IMR-90 (cell line): Measurements from ENCODE around the gene EBF3. TPM values are rescaled to one million over a fixed set of nuclear protein-coding genes. Genes with fewer than 3 reads are reported as not detected.

ENCODE experiments used
- ATAC-seq: fragments of 200-7000 bp; cut with Tn5 transposase; 2 replicates; pipeline ENCODE4 v1.9.1; 2020; ENCODE audit warnings: low read depth, mild to moderate bottlenecking, moderate library complexity
- BruUV-seq: library from RNA; stranded (reverse); fragments of 400-500 nt; replicated peaks from 2 replicates; lab custom pipeline; 2021; lab: Mats Ljungman, UMichigan
- CTCF ChIA-PET: fragments of 300-600 bp; formaldehyde crosslinking; extraction: SDS; loops from one replicate; lab custom pipeline; 2021; ENCODE audit warnings: antibody characterized with exemption; lab: Yijun Ruan, JAX
- POLR2A ChIA-PET: fragments of 300-600 bp; sonication (Branson Sonifier 250); formaldehyde crosslinking; loops from one replicate; lab custom pipeline; 2022; ENCODE audit warnings: antibody characterized with exemption; ENCODE audit not compliant: unreplicated experiment; lab: Charles Lee
- DNase-seq: peaks from one replicate; pipeline ENCODE4 v3.0.0; 2013
- H2AFZ ChIP-seq: replicated peaks from 2 replicates; pipeline ENCODE3; 2013; ENCODE audit warnings: low read length, mild to moderate bottlenecking; ENCODE audit not compliant: poor library complexity
- H2AK5ac ChIP-seq: 2 replicates; pipeline ENCODE4 v1.6.1; 2013; ENCODE audit warnings: low read depth, low read length, inconsistent platforms
- H2AK9ac ChIP-seq: replicated peaks from 2 replicates; pipeline ENCODE3; 2013; ENCODE audit warnings: mild to moderate bottlenecking, low read depth, low read length, moderate library complexity; ENCODE audit not compliant: poor library complexity
- H2BK120ac ChIP-seq: 2 replicates; pipeline ENCODE4 v1.6.1; 2013; ENCODE audit warnings: low read depth, low read length, inconsistent platforms
- H2BK15ac ChIP-seq: 3 replicates; pipeline ENCODE4 v1.6.1; 2013; ENCODE audit warnings: low read depth, low read length, inconsistent platforms
- H2BK20ac ChIP-seq: 2 replicates; pipeline ENCODE4 v1.6.1; 2013; ENCODE audit warnings: low read depth, mild to moderate bottlenecking, inconsistent platforms, low read length, moderate library complexity
- H2BK5ac ChIP-seq: 2 replicates; pipeline ENCODE4 v1.6.1; 2013; ENCODE audit warnings: mild to moderate bottlenecking, low read depth, low read length, inconsistent platforms; ENCODE audit not compliant: poor library complexity, severe bottlenecking
- H3K14ac ChIP-seq: replicated peaks from 2 replicates; pipeline ENCODE4 v1.6.1; 2013; ENCODE audit warnings: low read depth, low read length, inconsistent platforms
- H3K18ac ChIP-seq: 2 replicates; pipeline ENCODE4 v1.6.1; 2013; ENCODE audit warnings: low read depth, low read length, control low read depth
- H3K23ac ChIP-seq: 2 replicates; pipeline ENCODE4 v1.6.1; 2013; ENCODE audit warnings: low read depth, low read length, inconsistent platforms
- H3K27ac ChIP-seq: 2 replicates; pipeline ENCODE4 v1.5.1; 2013; ENCODE audit warnings: mild to moderate bottlenecking, control low read depth, low read length; ENCODE audit not compliant: insufficient read depth
- H3K27me3 ChIP-seq: 2 replicates; pipeline ENCODE4 v1.6.1; 2013; ENCODE audit warnings: low read length; ENCODE audit not compliant: control insufficient read depth, insufficient read depth
- H3K36me3 ChIP-seq: 2 replicates; pipeline ENCODE4 v1.6.1; 2013; ENCODE audit warnings: low read length, mixed read lengths; ENCODE audit not compliant: control insufficient read depth, insufficient read depth
- H3K4ac ChIP-seq: 2 replicates; pipeline ENCODE4 v1.6.1; 2013; ENCODE audit warnings: low read depth, low read length, inconsistent platforms
- H3K4me1 ChIP-seq: 2 replicates; pipeline ENCODE4 v1.6.1; 2013; ENCODE audit warnings: low read length, mixed read lengths; ENCODE audit not compliant: control insufficient read depth, insufficient read depth
- H3K4me2 ChIP-seq: 2 replicates; pipeline ENCODE4 v1.6.1; 2013; ENCODE audit warnings: low read depth, mild to moderate bottlenecking, control low read depth, low read length, moderate library complexity
- H3K4me3 ChIP-seq: 2 replicates; pipeline ENCODE4 v1.5.1; 2013; ENCODE audit warnings: low read depth, mild to moderate bottlenecking, control low read depth, low read length, moderate library complexity; ENCODE audit not compliant: insufficient read depth
- H3K56ac ChIP-seq: 2 replicates; pipeline ENCODE4 v1.6.1; 2013; ENCODE audit warnings: low read length, inconsistent platforms; ENCODE audit not compliant: insufficient read depth; ENCODE audit errors: extremely low read depth
- H3K79me1 ChIP-seq, 2 experiments: 2 replicates each; pipeline ENCODE4 v1.6.1; 2013; ENCODE audit warnings: low read length in 2 of 2, inconsistent platforms in 1 of 2, low read depth in 1 of 2
- H3K9ac ChIP-seq: 2 replicates; pipeline ENCODE4 v1.6.1; 2013; ENCODE audit warnings: low read depth, low read length, control low read depth
- H3K9me1 ChIP-seq: 2 replicates; pipeline ENCODE4 v1.6.1; 2013; ENCODE audit warnings: low read length, inconsistent platforms; ENCODE audit not compliant: insufficient read depth
- H3K9me3 ChIP-seq: 2 replicates; pipeline ENCODE4 v1.6.1; 2013; ENCODE audit warnings: low read length; ENCODE audit not compliant: control insufficient read depth, insufficient read depth
- H4K20me1 ChIP-seq: 2 replicates; pipeline ENCODE4 v1.6.1; 2013; ENCODE audit warnings: low read length, inconsistent platforms; ENCODE audit not compliant: insufficient read depth
- H4K5ac ChIP-seq: 2 replicates; pipeline ENCODE4 v1.6.1; 2013; ENCODE audit warnings: mild to moderate bottlenecking, low read depth, low read length, control low read depth
- H4K8ac ChIP-seq, 2 experiments: 2 replicates each; pipeline ENCODE4 v1.6.1; 2013; ENCODE audit warnings: low read depth in 2 of 2, low read length in 2 of 2, control low read depth in 1 of 2, inconsistent platforms in 1 of 2
- H4K91ac ChIP-seq: 2 replicates; pipeline ENCODE4 v1.6.1; 2013; ENCODE audit warnings: low read depth, low read length, inconsistent platforms; ENCODE audit not compliant: insufficient read depth
- BHLHE40 ChIP-seq: fragments of 150-350 bp; IDR thresholded peaks from 2 replicates; pipeline ENCODE4 v1.6.1; 2016; ENCODE audit warnings: mild to moderate bottlenecking, low read depth, low read length
- CEBPB ChIP-seq: IDR thresholded peaks from 2 replicates; pipeline ENCODE4 v1.6.1; 2012; ENCODE audit warnings: low read depth, low read length, improper control_type of control experiment
- CHD1 ChIP-seq: IDR thresholded peaks from 2 replicates; pipeline ENCODE4 v1.6.1; 2012; ENCODE audit warnings: low read depth, low read length, improper control_type of control experiment
- CTCF ChIP-seq: conservative IDR thresholded peaks from 2 replicates; pipeline ENCODE4 v1.5.1; 2012; ENCODE audit warnings: mild to moderate bottlenecking, low read depth, low read length, improper control_type of control experiment
- ELK1 ChIP-seq: fragments of 150-350 bp; IDR thresholded peaks from 2 replicates; pipeline ENCODE4 v1.6.1; 2016; ENCODE audit warnings: low read depth, mild to moderate bottlenecking, low read length, moderate library complexity, borderline replicate concordance
- FOS ChIP-seq: fragments of 150-350 bp; IDR thresholded peaks from 2 replicates; pipeline ENCODE4 v1.6.1; 2016; ENCODE audit warnings: low read depth, low read length
- MAFK ChIP-seq: IDR thresholded peaks from 2 replicates; pipeline ENCODE4 v1.6.1; 2012; ENCODE audit warnings: low read depth, low read length, improper control_type of control experiment
- MAZ ChIP-seq: IDR thresholded peaks from 2 replicates; pipeline ENCODE4 v1.6.1; 2012; ENCODE audit warnings: low read depth, mild to moderate bottlenecking, low read length, improper control_type of control experiment, moderate library complexity, borderline replicate concordance
- MXI1 ChIP-seq: IDR thresholded peaks from 2 replicates; pipeline ENCODE4 v1.6.1; 2012; ENCODE audit warnings: low read depth, mild to moderate bottlenecking, low read length, moderate library complexity, borderline replicate concordance
- NFE2L2 ChIP-seq: fragments of 150-350 bp; IDR thresholded peaks from 2 replicates; pipeline ENCODE4 v1.6.1; 2016; ENCODE audit warnings: low read depth, mild to moderate bottlenecking, low read length
- POLR2A ChIP-seq: IDR thresholded peaks from 2 replicates; pipeline ENCODE4 v1.6.1; 2012; ENCODE audit warnings: mild to moderate bottlenecking, low read depth, low read length
- RAD21 ChIP-seq: IDR thresholded peaks from 2 replicates; pipeline ENCODE4 v1.6.1; 2012; ENCODE audit warnings: low read length, improper control_type of control experiment
- RCOR1 ChIP-seq: IDR thresholded peaks from 2 replicates; pipeline ENCODE4 v1.6.1; 2012; ENCODE audit warnings: mild to moderate bottlenecking, low read length, improper control_type of control experiment; ENCODE audit not compliant: insufficient replicate concordance
- RFX5 ChIP-seq: IDR thresholded peaks from 2 replicates; pipeline ENCODE4 v1.8.0; 2012; ENCODE audit warnings: low read depth, mild to moderate bottlenecking, low read length, moderate library complexity
- SMC3 ChIP-seq: fragments of 150-350 bp; IDR thresholded peaks from 2 replicates; pipeline ENCODE4 v1.6.1; 2016; ENCODE audit warnings: low read depth, mild to moderate bottlenecking, antibody characterized with exemption, low read length, moderate library complexity
- dilution Hi-C: fragments of 300-500 bp; cut with HindIII; formaldehyde crosslinking; loops from one replicate; pipeline ENCODE4 v1.14.3; 2018; ENCODE audit warnings: low sequenced_read_pairs; ENCODE audit not compliant: unreplicated experiment
- in situ Hi-C: fragments of 300-500 bp; cut with MboI; formaldehyde crosslinking; loops from 3 replicates; pipeline ENCODE4 v1.14.3; 2019; ENCODE audit warnings: low sequenced_read_pairs, inconsistent platforms, mixed read lengths
- intact Hi-C: fragments of 100-400 bp; cut with micrococcal nuclease; formaldehyde crosslinking; loops from 2 replicates; pipeline ENCODE4 v1.10.0; 2022
- polyA plus RNA-seq, 3 experiments: library from polyadenylated mRNA; depleted of rRNA; stranded (reverse); fragments of >200 nt; gene quantifications; 2 replicates each; pipeline ENCODE4 v1.2.3, GENCODE V29; 2012; ENCODE audit warnings: low replicate concordance in 1 of 3
- total RNA-seq: library from RNA; depleted of rRNA; stranded (reverse); fragments of >200 nt; gene quantifications from 2 replicates; pipeline ENCODE4 v1.2.3, GENCODE V29; 2012
- TF ChIP-seq, protein P1 (sequence below): fragments of 150-350 bp; IDR thresholded peaks from 2 replicates; pipeline ENCODE4 v1.6.1; 2017; ENCODE audit warnings: mild to moderate bottlenecking, antibody characterized with exemption, low read length, low read depth

EBF3 gene
- total and polyA plus RNA-seq, 2 of the 4 experiments (the other 2 are of a cell fraction), result 0.36 to 0.70 TPM

DNA sequence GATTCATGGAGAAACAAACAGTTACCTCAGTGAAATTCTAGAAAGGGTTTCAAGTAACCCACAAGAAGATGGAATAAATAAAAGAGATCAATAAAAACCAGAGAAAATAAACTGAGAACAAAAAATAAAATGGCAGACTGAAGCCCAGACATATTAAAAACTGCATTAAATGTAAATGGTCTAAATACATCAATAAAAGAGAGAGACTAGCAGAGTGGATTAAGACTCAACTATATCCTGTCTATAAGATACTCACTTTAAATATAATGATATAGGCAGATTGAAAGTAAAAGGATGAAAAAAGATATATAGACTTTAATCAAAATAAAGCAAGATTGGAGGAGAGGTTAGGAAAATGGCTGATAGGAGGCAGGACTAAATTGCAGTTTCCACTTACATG, 18.8 kb upstream of the EBF3 start:
- Histone ChIP-seq H3K4ac (no peak overlapping the region), H2AK5ac (no peak overlapping the region), H2BK5ac (no peak overlapping the region), H2BK120ac (no peak overlapping the region), H3K4me2 (no peak overlapping the region), H3K18ac (no peak overlapping the region), H3K79me1 (no peaks in the 10 kb centered on the region), H4K8ac (no peak overlapping the region), H4K5ac (no peak overlapping the region), H3K27me3 (peaks cover under 1% of the 10 kb centered on the region; the same call in 1 of the 2 replicates), H3K56ac (no peak overlapping the region), H2AK9ac (no peak overlapping the region), H3K36me3 (no peaks in the 10 kb centered on the region), H2BK15ac (no peak overlapping the region), H2BK20ac (no peak overlapping the region), H3K9ac (no peak overlapping the region), H4K20me1 (no peaks in the 10 kb centered on the region), H2AFZ (no peak overlapping the region), H4K91ac (no peak overlapping the region), H3K9me3 (no peaks in the 10 kb centered on the region), H3K4me1 (no peaks in the 10 kb centered on the region), H3K9me1 (no peaks in the 10 kb centered on the region), H3K4me3 (no peak overlapping the region), H3K23ac (no peak overlapping the region), H3K27ac (no peak overlapping the region), H3K14ac (no peak overlapping the region)
- CTCF ChIA-PET, result no interaction called here
- dilution Hi-C loops, result no loop called here
- in situ Hi-C loops, result no loop called here
- TF ChIP-seq MAZ (no peak), MAFK (no peak), CEBPB (no peak), POLR2A (no peak), RAD21 (no peak), NFE2L2 (no peak), BHLHE40 (no peak), RCOR1 (no peak), CHD1 (no peak), SMC3 (no peak), MXI1 (no peak), ELK1 (no peak), RFX5 (no peak), CTCF (no peak), FOS (no peak)
- TF ChIP-seq, protein P1, sequence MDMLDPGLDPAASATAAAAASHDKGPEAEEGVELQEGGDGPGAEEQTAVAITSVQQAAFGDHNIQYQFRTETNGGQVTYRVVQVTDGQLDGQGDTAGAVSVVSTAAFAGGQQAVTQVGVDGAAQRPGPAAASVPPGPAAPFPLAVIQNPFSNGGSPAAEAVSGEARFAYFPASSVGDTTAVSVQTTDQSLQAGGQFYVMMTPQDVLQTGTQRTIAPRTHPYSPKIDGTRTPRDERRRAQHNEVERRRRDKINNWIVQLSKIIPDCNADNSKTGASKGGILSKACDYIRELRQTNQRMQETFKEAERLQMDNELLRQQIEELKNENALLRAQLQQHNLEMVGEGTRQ, result no peak
- DNase-seq (no peak), ATAC-seq (no peak)
- POLR2A ChIA-PET, result no interaction called here
- BruUV-seq, result no TSS peak
- intact Hi-C loops, result no loop called here
